Sigmoid colon (tissue), 7 donors: Measurements from ENCODE around the gene TMEM203. TPM values are rescaled to one million over a fixed set of nuclear protein-coding genes. Genes with fewer than 3 reads are reported as not detected.

ENCODE experiments used
- DNase-seq: peaks from one replicate; pipeline ENCODE4 v3.0.0-alpha.2; 2019
- H3K27ac ChIP-seq, 4 donors: fragments of 200-600 bp; sonication (generic); one replicate each; pipeline ENCODE4 v1.5.1; 2016 to 2019; ENCODE audit warnings: mild to moderate bottlenecking in 1 of 4
- H3K27me3 ChIP-seq, 3 donors: fragments of 200-600 bp; sonication (generic); one replicate each; pipeline ENCODE4 v1.5.1; 2019; ENCODE audit warnings: mild to moderate bottlenecking in 1 of 3
- H3K36me3 ChIP-seq, 4 donors: fragments of 200-600 bp; sonication (generic); one replicate each; pipeline ENCODE4 v1.5.1; 2016 to 2019
- H3K4me1 ChIP-seq, 4 donors: fragments of 200-600 bp; sonication (generic); one replicate each; pipeline ENCODE4 v1.5.1; 2017 to 2019
- H3K4me3 ChIP-seq, 4 donors: fragments of 200-600 bp; sonication (generic); one replicate each; pipeline ENCODE4 v1.5.1; 2017 to 2019; ENCODE audit warnings: mild to moderate bottlenecking in 2 of 4, moderate library complexity in 1 of 4
- H3K9me3 ChIP-seq, 4 donors: fragments of 200-600 bp in 3 of 4; sonication (generic) in 3 of 4; one replicate each; pipeline versions ENCODE4 v1.5.1 to v1.6.1; 2013 to 2019
- EP300 ChIP-seq, 4 donors: sonication (generic); formaldehyde crosslinking; IDR thresholded peaks; one replicate each; pipeline ENCODE4 v1.6.1; 2017; ENCODE audit warnings: antibody characterized with exemption in 4 of 4
- POLR2A ChIP-seq, 2 donors: fragments of 450-650 bp; IDR thresholded peaks; one replicate each; pipeline ENCODE4 v1.6.1; 2016; ENCODE audit warnings: antibody characterized with exemption in 2 of 2, mild to moderate bottlenecking in 2 of 2, moderate library complexity in 2 of 2
- POLR2AphosphoS5 ChIP-seq, 4 donors: sonication (generic); formaldehyde crosslinking; IDR thresholded peaks; one replicate each; pipeline ENCODE4 v1.6.1; 2017; ENCODE audit warnings: antibody characterized with exemption in 4 of 4
- WGBS, 2 donors: extraction: QIAGEN DNeasy Blood & Tissue Kit; methylation state at CpG; one replicate each; pipeline ENCODE4 v1.1.7; 2013; 5-methylcytosine and 5-hydroxymethylcytosine counted together
- intact Hi-C: fragments of 100-400 bp; cut with DNase I; formaldehyde crosslinking; loops from one replicate; pipeline ENCODE4 v1.15.1; 2023
- polyA plus RNA-seq, 3 donors: library from polyadenylated mRNA; stranded (reverse); fragments of 200-250 nt; gene quantifications; one replicate each; pipeline ENCODE4 v1.2.3, GENCODE V29; 2013
- total RNA-seq, 4 donors: library from RNA; depleted of rRNA; stranded (reverse); fragments of >200 nt; gene quantifications; one replicate each; pipeline ENCODE4 v1.1.0, GENCODE V29; 2016
- TF ChIP-seq, protein P1 (sequence below), 4 experiments: fragments of 450-650 bp in 3 of 4; fragments of 200-600 bp in 1 of 4; IDR thresholded peaks; one replicate each; pipeline ENCODE4 v1.5.1; 2016 to 2019; ENCODE audit warnings: antibody characterized with exemption in 4 of 4, mild to moderate bottlenecking in 3 of 4, moderate library complexity in 2 of 4
- donor health status: healthy with polysubstance abuse.
- donor health status: Bipolar disorder and iron deficiency.
- donor health status: healthy.

The TMEM203 gene
- total and polyA plus RNA-seq, 7 donors = 24.8 to 42.0 (median 33.2) TPM

DNA sequence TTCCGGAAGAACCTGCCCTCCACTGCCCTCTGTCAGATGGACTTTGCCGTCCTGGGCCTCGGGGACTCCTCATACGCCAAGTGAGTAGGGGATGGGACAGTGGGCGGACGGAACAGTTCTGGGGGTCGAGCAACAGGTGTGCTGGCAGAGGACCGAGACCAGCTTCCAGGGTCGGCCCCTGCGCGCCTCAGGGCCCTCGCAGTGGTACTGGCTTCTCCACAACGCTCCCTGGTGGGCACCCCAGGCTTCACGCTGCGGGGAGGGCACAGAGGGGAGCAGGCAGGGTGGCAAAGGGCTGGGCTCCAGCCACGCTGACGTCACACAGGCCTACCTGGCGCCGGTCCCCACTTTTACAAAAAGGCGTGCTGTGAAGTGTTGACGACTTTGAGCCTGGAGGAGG lies 7.1 kb upstream of the TMEM203 start:
- intact Hi-C loops = no loop called here
- WGBS, 2 donors = 81 to 89% methylated on average over 21 of the region's 21 CpGs

DNA sequence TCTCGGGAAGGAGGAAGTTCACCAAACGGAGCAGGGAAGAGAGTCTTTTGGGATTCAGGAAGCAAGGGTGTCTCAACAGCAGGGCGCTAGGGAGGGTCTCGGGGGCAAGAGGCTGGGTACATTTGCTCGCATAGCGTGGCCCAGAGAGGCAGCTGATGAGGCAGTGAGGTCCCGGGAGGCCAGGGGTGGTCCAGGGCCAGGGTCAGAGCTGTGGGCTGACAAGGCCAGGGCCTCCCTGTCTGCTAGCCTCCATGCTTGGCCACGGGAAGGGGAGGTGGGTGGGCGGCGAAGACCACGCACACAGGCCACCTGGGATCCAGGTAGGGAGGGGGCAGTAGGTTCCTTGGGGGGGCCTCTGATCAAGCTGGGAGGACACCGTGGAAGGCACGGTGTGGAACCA lies 6.1 kb upstream of the TMEM203 start:
- Histone ChIP-seq H3K9me3 (no peaks in the 10 kb centered on the region), H3K4me1 (peaks cover 0 to 7% (median 7%) of the 10 kb centered on the region in 4 donors), H3K27ac (no peak overlapping the region), H3K36me3 (peaks cover 0 to 23% (median 0%) of the 10 kb centered on the region in 4 donors), H3K4me3 (no peak overlapping the region), H3K27me3 (no peaks in the 10 kb centered on the region)
- intact Hi-C loops = no loop called here
- DNase-seq = no peak
- WGBS, 2 donors = 86 to 91% methylated on average over 13 of the region's 13 CpGs
- TF ChIP-seq, protein P1, sequence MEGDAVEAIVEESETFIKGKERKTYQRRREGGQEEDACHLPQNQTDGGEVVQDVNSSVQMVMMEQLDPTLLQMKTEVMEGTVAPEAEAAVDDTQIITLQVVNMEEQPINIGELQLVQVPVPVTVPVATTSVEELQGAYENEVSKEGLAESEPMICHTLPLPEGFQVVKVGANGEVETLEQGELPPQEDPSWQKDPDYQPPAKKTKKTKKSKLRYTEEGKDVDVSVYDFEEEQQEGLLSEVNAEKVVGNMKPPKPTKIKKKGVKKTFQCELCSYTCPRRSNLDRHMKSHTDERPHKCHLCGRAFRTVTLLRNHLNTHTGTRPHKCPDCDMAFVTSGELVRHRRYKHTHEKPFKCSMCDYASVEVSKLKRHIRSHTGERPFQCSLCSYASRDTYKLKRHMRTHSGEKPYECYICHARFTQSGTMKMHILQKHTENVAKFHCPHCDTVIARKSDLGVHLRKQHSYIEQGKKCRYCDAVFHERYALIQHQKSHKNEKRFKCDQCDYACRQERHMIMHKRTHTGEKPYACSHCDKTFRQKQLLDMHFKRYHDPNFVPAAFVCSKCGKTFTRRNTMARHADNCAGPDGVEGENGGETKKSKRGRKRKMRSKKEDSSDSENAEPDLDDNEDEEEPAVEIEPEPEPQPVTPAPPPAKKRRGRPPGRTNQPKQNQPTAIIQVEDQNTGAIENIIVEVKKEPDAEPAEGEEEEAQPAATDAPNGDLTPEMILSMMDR (IDR thresholded peaks at IDR 0.05) = no peak
- TF ChIP-seq POLR2A (IDR thresholded peaks at IDR 0.05) (no peak), POLR2AphosphoS5 (IDR thresholded peaks at IDR 0.05) (no peak), EP300 (IDR thresholded peaks at IDR 0.05) (no peak)

More for the DNA sequence above, 7.1 kb upstream of the TMEM203 start:
- TF ChIP-seq, protein P1 (IDR thresholded peaks at IDR 0.05) = no peak
- TF ChIP-seq POLR2A (IDR thresholded peaks at IDR 0.05) (no peak), POLR2AphosphoS5 (IDR thresholded peaks at IDR 0.05) (no peak), EP300 (IDR thresholded peaks at IDR 0.05) (no peak)
- Histone ChIP-seq H3K9me3 (no peaks in the 10 kb centered on the region), H3K36me3 (peaks cover 0 to 22% (median 0%) of the 10 kb centered on the region in 4 donors), H3K27ac (no peak overlapping the region), H3K4me1 (peaks cover 0 to 5% (median 0%) of the 10 kb centered on the region in 4 donors), H3K27me3 (no peaks in the 10 kb centered on the region), H3K4me3 (no peak overlapping the region)
- DNase-seq = no peak

DNA sequence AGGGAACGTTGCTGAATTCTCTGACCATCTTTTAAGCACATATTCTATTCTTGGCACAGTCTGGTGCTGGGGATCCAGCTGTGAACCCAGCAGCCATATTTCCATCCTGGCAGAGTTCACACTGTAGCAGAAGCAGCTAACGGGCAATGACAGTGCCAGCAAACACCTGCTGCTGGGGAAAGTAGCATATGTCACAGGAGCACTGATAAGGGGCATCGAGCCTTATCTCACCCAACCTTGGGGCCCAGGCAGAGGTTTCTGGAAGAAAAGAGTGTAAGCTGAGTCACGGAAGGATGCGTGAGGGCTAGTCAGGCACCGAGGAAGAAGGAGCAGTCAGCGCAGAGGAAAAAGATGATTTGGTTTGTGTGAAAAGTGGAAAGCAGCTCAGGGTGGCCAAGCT lies 1.2 kb upstream of the TMEM203 start:
- H3K4me1 ChIP-seq = peaks cover 0 to 50% (median 48%) of the 10 kb centered on the region in 4 donors
- no peak overlapping the region for H3K27ac ChIP-seq
- 65 to 85% methylated on average over 7 of the region's 7 CpGs for WGBS, 2 donors

DNA sequence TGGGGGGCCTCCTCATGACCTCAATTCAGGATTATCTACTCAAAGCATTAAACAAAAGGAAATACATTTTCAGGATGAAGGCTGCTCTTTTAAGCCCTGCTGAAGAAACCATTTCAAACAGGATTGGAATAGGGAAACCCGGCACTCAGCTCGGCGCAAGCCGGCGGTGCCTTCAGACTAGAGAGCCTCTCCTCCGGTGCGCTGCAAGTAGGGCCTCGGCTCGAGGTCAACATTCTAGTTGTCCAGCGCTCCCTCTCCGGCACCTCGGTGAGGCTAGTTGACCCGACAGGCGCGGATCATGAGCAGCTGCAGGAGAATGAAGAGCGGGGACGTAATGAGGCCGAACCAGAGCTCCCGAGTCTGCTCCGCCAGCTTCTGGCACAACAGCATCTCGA lies 720 bp downstream of the TMEM203 start:
- H3K27ac ChIP-seq = peak overlapping the region; percentile 79 to 90 (median 86)
- WGBS, 2 donors = 4 to 16% methylated on average over 21 of the region's 21 CpGs

More for the DNA sequence above, 1.2 kb upstream of the TMEM203 start:
- Histone ChIP-seq H3K27me3 (no peaks in the 10 kb centered on the region), H3K9me3 (no peaks in the 10 kb centered on the region), H3K4me3 (peak overlapping the region in 2 of 4 donors; percentile 93 to 99), H3K36me3 (peaks cover 0 to 8% (median 0%) of the 10 kb centered on the region in 4 donors)
- TF ChIP-seq POLR2A (IDR thresholded peaks at IDR 0.05) (no peak), EP300 (IDR thresholded peaks at IDR 0.05) (no peak)
- no peak for DNase-seq
- intact Hi-C loops = loop anchor here (5.0 kb wide), 1 partner anchor 46 kb away; the partner anchor contains the start of gene STPG3

DNA sequence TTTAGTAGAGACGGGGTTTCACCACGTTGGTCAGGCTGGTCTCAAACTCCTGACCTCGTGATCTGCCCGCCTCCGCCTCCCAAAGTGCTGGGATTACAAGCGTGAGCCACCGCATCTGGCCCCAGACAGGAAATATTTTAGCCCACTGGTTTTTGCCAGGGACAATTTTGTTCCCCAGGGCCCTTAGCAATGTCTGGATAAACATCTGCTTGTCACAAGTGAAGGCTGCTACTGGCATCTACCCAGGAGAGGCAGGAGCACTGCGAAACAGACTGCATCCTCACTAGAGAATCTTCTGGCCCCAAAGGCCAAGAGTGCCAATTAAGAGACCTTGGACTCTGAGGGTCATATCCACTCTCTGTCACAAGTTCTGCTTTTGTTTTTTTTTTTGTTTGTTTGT lies 2.5 kb downstream of the TMEM203 start:
- Histone ChIP-seq H3K4me3 (no peak overlapping the region), H3K36me3 (peaks cover 0 to 3% (median 0%) of the 10 kb centered on the region in 4 donors), H3K27ac (no peak overlapping the region), H3K9me3 (no peaks in the 10 kb centered on the region), H3K27me3 (no peaks in the 10 kb centered on the region), H3K4me1 (peaks cover 0 to 77% (median 73%) of the 10 kb centered on the region in 4 donors)
- no peak for TF ChIP-seq POLR2AphosphoS5 (IDR thresholded peaks at IDR 0.05)
- TF ChIP-seq, protein P1 (IDR thresholded peaks at IDR 0.05) = no peak
- no peak for DNase-seq
- 83 to 91% methylated on average over 8 of the region's 8 CpGs for WGBS, 2 donors
- intact Hi-C loops = no loop called here

More for the DNA sequence above, 720 bp downstream of the TMEM203 start:
- peaks cover 0 to 8% (median 0%) of the 10 kb centered on the region in 4 donors for H3K36me3 ChIP-seq
- intact Hi-C loops = loop anchor here (2.0 to 5.0 kb wide), 2 partner anchors 16 to 48 kb away; partner anchors contain the start of genes ANAPC2, SSNA1 and STPG3
- peak overlapping the region; percentile 66 to 99 (median 88) for H3K4me3 ChIP-seq
- H3K27me3 ChIP-seq = no peaks in the 10 kb centered on the region
- H3K4me1 ChIP-seq = peaks cover 0 to 59% (median 56%) of the 10 kb centered on the region in 4 donors
- no peak for TF ChIP-seq EP300 (IDR thresholded peaks at IDR 0.05)
- no peaks in the 10 kb centered on the region for H3K9me3 ChIP-seq
- DNase-seq = no peak
